Esophagus muscularis mucosa (tissue), 3 donors: ENCODE data around the gene GABRA4.

Source experiments
- CTCF ChIP-seq, 3 experiments: fragments of 200-600 bp in 2 of 3; fragments of 450-650 bp in 1 of 3; sonication (generic) in 2 of 3; IDR thresholded peaks; one replicate each; pipeline ENCODE4 v1.5.1; 2017 to 2019; ENCODE audit warnings: antibody characterized with exemption in 3 of 3, mild to moderate bottlenecking in 2 of 3, moderate library complexity in 1 of 3
- POLR2A ChIP-seq: fragments of 450-650 bp; IDR thresholded peaks from one replicate; pipeline ENCODE4 v1.6.1; 2017; ENCODE audit warnings: antibody characterized with exemption, moderate library complexity, mild to moderate bottlenecking, low read depth
- POLR2AphosphoS5 ChIP-seq, 2 donors: sonication (generic); formaldehyde crosslinking; IDR thresholded peaks; one replicate each; pipeline ENCODE4 v1.6.1; 2017; ENCODE audit warnings: antibody characterized with exemption in 2 of 2

GRCh38 chr4:46974891-46975543, 18.4 kb downstream of the GABRA4 start:
- TF ChIP-seq CTCF (IDR thresholded peaks at IDR 0.05) (no peak), POLR2A (no peak), POLR2AphosphoS5 (IDR thresholded peaks at IDR 0.05) (no peak)
